IMR-90 (cell line): ENCODE data around the gene SHROOM3. TPM values are rescaled to one million over a fixed set of nuclear protein-coding genes. Genes with fewer than 3 reads are reported as not detected.

Experiments
- ATAC-seq: fragments of 200-7000 bp; cut with Tn5 transposase; 2 replicates; pipeline ENCODE4 v1.9.1; 2020; ENCODE audit warnings: low read depth, mild to moderate bottlenecking, moderate library complexity
- BruUV-seq: library from RNA; stranded (reverse); fragments of 400-500 nt; replicated peaks from 2 replicates; lab custom pipeline; 2021; lab: Mats Ljungman, UMichigan
- CTCF ChIA-PET: fragments of 300-600 bp; formaldehyde crosslinking; extraction: SDS; loops from one replicate; lab custom pipeline; 2021; ENCODE audit warnings: antibody characterized with exemption; lab: Yijun Ruan, JAX
- POLR2A ChIA-PET: fragments of 300-600 bp; sonication (Branson Sonifier 250); formaldehyde crosslinking; loops from one replicate; lab custom pipeline; 2022; ENCODE audit warnings: antibody characterized with exemption; ENCODE audit not compliant: unreplicated experiment; lab: Charles Lee
- DNase-seq: peaks from one replicate; pipeline ENCODE4 v3.0.0; 2013
- H2AFZ ChIP-seq: replicated peaks from 2 replicates; pipeline ENCODE3; 2013; ENCODE audit warnings: low read length, mild to moderate bottlenecking; ENCODE audit not compliant: poor library complexity
- H2AK5ac ChIP-seq: 2 replicates; pipeline ENCODE4 v1.6.1; 2013; ENCODE audit warnings: low read depth, low read length, inconsistent platforms
- H2AK9ac ChIP-seq: replicated peaks from 2 replicates; pipeline ENCODE3; 2013; ENCODE audit warnings: mild to moderate bottlenecking, low read depth, low read length, moderate library complexity; ENCODE audit not compliant: poor library complexity
- H2BK120ac ChIP-seq: 2 replicates; pipeline ENCODE4 v1.6.1; 2013; ENCODE audit warnings: low read depth, low read length, inconsistent platforms
- H2BK15ac ChIP-seq: 3 replicates; pipeline ENCODE4 v1.6.1; 2013; ENCODE audit warnings: low read depth, low read length, inconsistent platforms
- H2BK20ac ChIP-seq: 2 replicates; pipeline ENCODE4 v1.6.1; 2013; ENCODE audit warnings: low read depth, mild to moderate bottlenecking, inconsistent platforms, low read length, moderate library complexity
- H2BK5ac ChIP-seq: 2 replicates; pipeline ENCODE4 v1.6.1; 2013; ENCODE audit warnings: mild to moderate bottlenecking, low read depth, low read length, inconsistent platforms; ENCODE audit not compliant: poor library complexity, severe bottlenecking
- H3K14ac ChIP-seq: replicated peaks from 2 replicates; pipeline ENCODE4 v1.6.1; 2013; ENCODE audit warnings: low read depth, low read length, inconsistent platforms
- H3K18ac ChIP-seq: 2 replicates; pipeline ENCODE4 v1.6.1; 2013; ENCODE audit warnings: low read depth, low read length, control low read depth
- H3K23ac ChIP-seq: 2 replicates; pipeline ENCODE4 v1.6.1; 2013; ENCODE audit warnings: low read depth, low read length, inconsistent platforms
- H3K27ac ChIP-seq: 2 replicates; pipeline ENCODE4 v1.5.1; 2013; ENCODE audit warnings: mild to moderate bottlenecking, control low read depth, low read length; ENCODE audit not compliant: insufficient read depth
- H3K27me3 ChIP-seq: 2 replicates; pipeline ENCODE4 v1.6.1; 2013; ENCODE audit warnings: low read length; ENCODE audit not compliant: control insufficient read depth, insufficient read depth
- H3K36me3 ChIP-seq: 2 replicates; pipeline ENCODE4 v1.6.1; 2013; ENCODE audit warnings: low read length, mixed read lengths; ENCODE audit not compliant: control insufficient read depth, insufficient read depth
- H3K4ac ChIP-seq: 2 replicates; pipeline ENCODE4 v1.6.1; 2013; ENCODE audit warnings: low read depth, low read length, inconsistent platforms
- H3K4me1 ChIP-seq: 2 replicates; pipeline ENCODE4 v1.6.1; 2013; ENCODE audit warnings: low read length, mixed read lengths; ENCODE audit not compliant: control insufficient read depth, insufficient read depth
- H3K4me2 ChIP-seq: 2 replicates; pipeline ENCODE4 v1.6.1; 2013; ENCODE audit warnings: low read depth, mild to moderate bottlenecking, control low read depth, low read length, moderate library complexity
- H3K4me3 ChIP-seq: 2 replicates; pipeline ENCODE4 v1.5.1; 2013; ENCODE audit warnings: low read depth, mild to moderate bottlenecking, control low read depth, low read length, moderate library complexity; ENCODE audit not compliant: insufficient read depth
- H3K56ac ChIP-seq: 2 replicates; pipeline ENCODE4 v1.6.1; 2013; ENCODE audit warnings: low read length, inconsistent platforms; ENCODE audit not compliant: insufficient read depth; ENCODE audit errors: extremely low read depth
- H3K79me1 ChIP-seq, 2 experiments: 2 replicates each; pipeline ENCODE4 v1.6.1; 2013; ENCODE audit warnings: low read length in 2 of 2, inconsistent platforms in 1 of 2, low read depth in 1 of 2
- H3K9ac ChIP-seq: 2 replicates; pipeline ENCODE4 v1.6.1; 2013; ENCODE audit warnings: low read depth, low read length, control low read depth
- H3K9me1 ChIP-seq: 2 replicates; pipeline ENCODE4 v1.6.1; 2013; ENCODE audit warnings: low read length, inconsistent platforms; ENCODE audit not compliant: insufficient read depth
- H3K9me3 ChIP-seq: 2 replicates; pipeline ENCODE4 v1.6.1; 2013; ENCODE audit warnings: low read length; ENCODE audit not compliant: control insufficient read depth, insufficient read depth
- H4K20me1 ChIP-seq: 2 replicates; pipeline ENCODE4 v1.6.1; 2013; ENCODE audit warnings: low read length, inconsistent platforms; ENCODE audit not compliant: insufficient read depth
- H4K5ac ChIP-seq: 2 replicates; pipeline ENCODE4 v1.6.1; 2013; ENCODE audit warnings: mild to moderate bottlenecking, low read depth, low read length, control low read depth
- H4K8ac ChIP-seq, 2 experiments: 2 replicates each; pipeline ENCODE4 v1.6.1; 2013; ENCODE audit warnings: low read depth in 2 of 2, low read length in 2 of 2, control low read depth in 1 of 2, inconsistent platforms in 1 of 2
- H4K91ac ChIP-seq: 2 replicates; pipeline ENCODE4 v1.6.1; 2013; ENCODE audit warnings: low read depth, low read length, inconsistent platforms; ENCODE audit not compliant: insufficient read depth
- FOS ChIP-seq: fragments of 150-350 bp; IDR thresholded peaks from 2 replicates; pipeline ENCODE4 v1.6.1; 2016; ENCODE audit warnings: low read depth, low read length
- WGBS, 2 experiments: methylation state at CpG; one replicate each; pipeline versions ENCODE4 v1.1.5 to v1.1.7; 2013; ENCODE audit warnings: missing lambda C conversion rate in 2 of 2; ENCODE audit not compliant: insufficient read length in 1 of 2; ENCODE audit errors: extremely low coverage in 2 of 2; 5-methylcytosine and 5-hydroxymethylcytosine counted together
- dilution Hi-C: fragments of 300-500 bp; cut with HindIII; formaldehyde crosslinking; loops from one replicate; pipeline ENCODE4 v1.14.3; 2018; ENCODE audit warnings: low sequenced_read_pairs; ENCODE audit not compliant: unreplicated experiment
- in situ Hi-C: fragments of 300-500 bp; cut with MboI; formaldehyde crosslinking; loops from 3 replicates; pipeline ENCODE4 v1.14.3; 2019; ENCODE audit warnings: low sequenced_read_pairs, inconsistent platforms, mixed read lengths
- intact Hi-C: fragments of 100-400 bp; cut with micrococcal nuclease; formaldehyde crosslinking; loops from 2 replicates; pipeline ENCODE4 v1.10.0; 2022
- polyA plus RNA-seq, 3 experiments: library from polyadenylated mRNA; depleted of rRNA; stranded (reverse); fragments of >200 nt; gene quantifications; 2 replicates each; pipeline ENCODE4 v1.2.3, GENCODE V29; 2012; ENCODE audit warnings: low replicate concordance in 1 of 3
- total RNA-seq: library from RNA; depleted of rRNA; stranded (reverse); fragments of >200 nt; gene quantifications from 2 replicates; pipeline ENCODE4 v1.2.3, GENCODE V29; 2012
- TF ChIP-seq, protein P1 (sequence below): fragments of 150-350 bp; IDR thresholded peaks from 2 replicates; pipeline ENCODE4 v1.6.1; 2016; ENCODE audit warnings: low read depth, mild to moderate bottlenecking, low read length, moderate library complexity, borderline replicate concordance

The SHROOM3 gene
- total and polyA plus RNA-seq, 2 of the 4 experiments (the other 2 are of a cell fraction), result 10.8 to 19.5 TPM

DNA sequence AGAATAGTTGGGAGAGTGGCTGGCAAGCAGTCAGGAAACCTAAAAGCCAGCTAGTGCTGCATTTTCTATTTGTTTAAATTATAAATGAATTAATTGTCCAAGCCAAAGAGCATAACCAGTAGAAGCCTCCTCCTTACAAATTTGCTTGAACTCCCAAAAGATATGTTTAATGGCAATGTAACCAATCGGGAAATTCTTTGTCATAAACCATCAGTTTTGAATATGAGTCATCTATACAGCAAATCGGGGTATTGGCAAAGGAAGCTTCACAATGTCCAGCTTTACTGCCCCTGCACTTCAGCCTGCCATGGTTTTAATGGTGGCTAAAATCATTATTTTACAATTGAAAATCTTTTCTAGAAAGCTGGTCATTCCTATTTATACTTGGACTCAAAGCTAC lies 216.6 kb downstream of the SHROOM3 start:
- Histone ChIP-seq H3K4me2 (no peak overlapping the region), H2AK5ac (no peak overlapping the region), H3K79me1 (peaks cover 0 to 10% of the 10 kb centered on the region in 2 experiments; a peak in 2 of 4 replicates), H3K4ac (peak overlapping the region; percentile 41; the same call in 1 of the 2 replicates), H2AFZ (no peak overlapping the region), H3K27me3 (no peaks in the 10 kb centered on the region), H4K8ac (peak overlapping the region in 1 of 2 experiments; percentile 28; a peak in 1 of 4 replicates), H2BK15ac (no peak overlapping the region; the same call in 1 of the 3 replicates), H3K9me1 (peaks cover 7% of the 10 kb centered on the region), H3K18ac (no peak overlapping the region; the same call in 1 of the 2 replicates), H3K9ac (no peak overlapping the region), H3K14ac (peak overlapping the region; percentile 37; the same call in 1 of the 2 replicates), H4K5ac (no peak overlapping the region), H3K23ac (no peak overlapping the region), H4K91ac (no peak overlapping the region), H2BK5ac (no peak overlapping the region), H2BK20ac (0 out of 2 replicates have a peak overlapping the region, but pooled peaks have one; percentile 14), H3K56ac (no peak overlapping the region), H3K4me3 (no peak overlapping the region), H3K27ac (no peak overlapping the region), H3K4me1 (peaks cover 3% of the 10 kb centered on the region), H4K20me1 (no peaks in the 10 kb centered on the region), H3K36me3 (no peaks in the 10 kb centered on the region), H2BK120ac (peak overlapping the region; percentile 65; the same call in 1 of the 2 replicates), H2AK9ac (no peak overlapping the region), H3K9me3 (no peaks in the 10 kb centered on the region)
- DNase-seq (peak; percentile 53), ATAC-seq (no peak)
- TF ChIP-seq, protein P1, sequence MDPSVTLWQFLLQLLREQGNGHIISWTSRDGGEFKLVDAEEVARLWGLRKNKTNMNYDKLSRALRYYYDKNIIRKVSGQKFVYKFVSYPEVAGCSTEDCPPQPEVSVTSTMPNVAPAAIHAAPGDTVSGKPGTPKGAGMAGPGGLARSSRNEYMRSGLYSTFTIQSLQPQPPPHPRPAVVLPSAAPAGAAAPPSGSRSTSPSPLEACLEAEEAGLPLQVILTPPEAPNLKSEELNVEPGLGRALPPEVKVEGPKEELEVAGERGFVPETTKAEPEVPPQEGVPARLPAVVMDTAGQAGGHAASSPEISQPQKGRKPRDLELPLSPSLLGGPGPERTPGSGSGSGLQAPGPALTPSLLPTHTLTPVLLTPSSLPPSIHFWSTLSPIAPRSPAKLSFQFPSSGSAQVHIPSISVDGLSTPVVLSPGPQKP, result no peak
- 0 out of 2 replicates have a peak, but pooled peaks have one; percentile 12 for TF ChIP-seq FOS
- BruUV-seq, result no TSS peak
- dilution Hi-C loops, result no loop called here
- ChIA-PET CTCF (no interaction called here), POLR2A (no interaction called here)
- in situ Hi-C loops, result no loop called here
- intact Hi-C loops, result loop anchor here (10.0 kb wide), 1 partner anchor 137 kb away; no protein-coding TSS in a partner anchor
- no CpG with 5 or more reads among the region's 2 CpGs for WGBS, 2 experiments
